GM12878 (cell line): ENCODE results near the gene NFASC. TPM values are rescaled to one million over a fixed set of nuclear protein-coding genes. Genes with fewer than 3 reads are reported as not detected.

Source experiments
- ATAC-seq: fragments of 200-7000 bp; cut with Tn5 transposase; 3 replicates; pipeline ENCODE4 v1.9.1; 2020; ENCODE audit warnings: mild to moderate bottlenecking, moderate library complexity
- BruUV-seq: library from RNA; stranded (reverse); fragments of 400-500 nt; replicated peaks from 2 replicates; lab custom pipeline; 2021; lab: Mats Ljungman, UMichigan
- CTCF ChIA-PET: fragments of 300-600 bp; sonication (Branson Sonifier 250); formaldehyde crosslinking; extraction: SDS; loops from one replicate; lab custom pipeline; 2021; ENCODE audit warnings: inconsistent platforms; lab: Yijun Ruan, JAX
- POLR2A ChIA-PET: fragments of 350-600 bp; formaldehyde crosslinking; extraction: SDS; loops from one replicate; lab custom pipeline; 2021; ENCODE audit warnings: inconsistent platforms; lab: Charles Lee
- RAD21 ChIA-PET: fragments of 300-600 bp; sonication (Branson Sonifier 250); formaldehyde crosslinking; loops from one replicate; lab custom pipeline; 2023; ENCODE audit warnings: antibody characterized with exemption; ENCODE audit not compliant: unreplicated experiment; lab: Charles Lee
- SMC1A ChIA-PET: fragments of 300-600 bp; sonication (Branson Sonifier 250); formaldehyde crosslinking; loops from one replicate; lab custom pipeline; 2023; ENCODE audit not compliant: unreplicated experiment, uncharacterized antibody; lab: Charles Lee
- DNase-seq: peaks from one replicate; pipeline ENCODE4 v3.0.0-alpha.2; 2011; ENCODE audit warnings: low read depth, low spot score
- FAIRE-seq: peaks from 3 replicates; lab custom pipeline; 2011; peaks lifted over from hg19 to GRCh38; lab: Jason Lieb, UNC
- H2AFZ ChIP-seq: 2 replicates; pipeline ENCODE4 v1.6.0; 2011; ENCODE audit warnings: low read depth, low read length, control low read depth; ENCODE audit not compliant: control insufficient read depth
- H3K27ac ChIP-seq: 2 replicates; pipeline ENCODE4 v1.5.1; 2011; ENCODE audit warnings: control low read depth; ENCODE audit not compliant: control insufficient read depth, insufficient read depth
- H3K27me3 ChIP-seq, 2 experiments: replicated peaks in 1 of 2; 2 replicates each; pipeline versions ENCODE4 v1.6.0 to v1.6.1; 2011; ENCODE audit warnings: low read length in 1 of 2; ENCODE audit not compliant: control insufficient read depth in 2 of 2, insufficient read depth in 2 of 2
- H3K36me3 ChIP-seq, 2 experiments: 2 replicates each; pipeline ENCODE4 v1.5.1; 2011; ENCODE audit warnings: low read length in 1 of 2; ENCODE audit not compliant: control insufficient read depth in 2 of 2, insufficient read depth in 2 of 2
- H3K4me1 ChIP-seq: 2 replicates; pipeline ENCODE4 v1.6.1; 2011; ENCODE audit warnings: mild to moderate bottlenecking, low read length, moderate library complexity, mixed read lengths; ENCODE audit not compliant: control insufficient read depth, insufficient read depth
- H3K4me2 ChIP-seq: 2 replicates; pipeline ENCODE4 v1.6.0; 2011; ENCODE audit warnings: control low read depth; ENCODE audit not compliant: control insufficient read depth, insufficient read depth
- H3K4me3 ChIP-seq: fragments of 200-600 bp; sonication (generic); 2 replicates; pipeline ENCODE4 v1.5.1; 2016
- H3K79me2 ChIP-seq: 2 replicates; pipeline ENCODE4 v1.6.0; 2011; ENCODE audit warnings: low read length; ENCODE audit not compliant: control insufficient read depth, insufficient read depth
- H3K9ac ChIP-seq: 2 replicates; pipeline ENCODE4 v1.8.0; 2011; ENCODE audit warnings: low read length, control low read depth, mixed read lengths; ENCODE audit not compliant: control insufficient read depth, insufficient read depth
- H3K9me3 ChIP-seq: replicated peaks from 3 replicates; pipeline ENCODE4 v1.5.1; 2011; ENCODE audit warnings: mild to moderate bottlenecking, low read length; ENCODE audit not compliant: control insufficient read depth, insufficient read depth
- H4K20me1 ChIP-seq: 2 replicates; pipeline ENCODE4 v1.6.0; 2011; ENCODE audit not compliant: control insufficient read depth, insufficient read depth
- BACH1 ChIP-seq: fragments of 450-650 bp; IDR thresholded peaks from 2 replicates; pipeline ENCODE4 v1.6.1; 2017; ENCODE audit warnings: mild to moderate bottlenecking, borderline replicate concordance
- EP300 ChIP-seq, 2 experiments: fragments of 150-350 bp in 1 of 2; IDR thresholded peaks; 2 replicates each; pipeline ENCODE4 v1.6.1; 2011 to 2012; ENCODE audit warnings: low read depth in 2 of 2, low read length in 2 of 2, borderline replicate concordance in 1 of 2, improper control_type of control experiment in 1 of 2, inconsistent platforms in 1 of 2; ENCODE audit not compliant: control insufficient read depth in 1 of 2
- ESRRA ChIP-seq: IDR thresholded peaks from 2 replicates; pipeline ENCODE4 v1.6.1; 2012; ENCODE audit warnings: mild to moderate bottlenecking, low read length, improper control_type of control experiment
- PML ChIP-seq: IDR thresholded peaks from 2 replicates; pipeline ENCODE4 v1.6.1; 2012; ENCODE audit warnings: low read length, inconsistent platforms
- POLR2AphosphoS5 ChIP-seq: IDR thresholded peaks from 2 replicates; pipeline ENCODE4 v1.6.1; 2011; ENCODE audit warnings: mild to moderate bottlenecking, low read length, inconsistent platforms
- RAD51 ChIP-seq: fragments of 450-650 bp; IDR thresholded peaks from 2 replicates; pipeline ENCODE4 v1.6.1; 2016; ENCODE audit warnings: moderate library complexity, mild to moderate bottlenecking, inconsistent platforms
- SMC3 ChIP-seq: IDR thresholded peaks from 2 replicates; pipeline ENCODE4 v1.6.1; 2011; ENCODE audit warnings: low read length, improper control_type of control experiment, borderline replicate concordance
- SRF ChIP-seq, 2 experiments: IDR thresholded peaks; 2 replicates each; pipeline ENCODE4 v1.6.1; 2011; ENCODE audit warnings: low read depth in 2 of 2, low read length in 2 of 2, mild to moderate bottlenecking in 1 of 2, moderate library complexity in 1 of 2
- STAT3 ChIP-seq: IDR thresholded peaks from 2 replicates; pipeline ENCODE4 v1.6.1; 2011; ENCODE audit warnings: low read depth, low read length, improper control_type of control experiment
- ZNF24 ChIP-seq: fragments of 450-650 bp; IDR thresholded peaks from 2 replicates; pipeline ENCODE4 v1.6.1; 2017; ENCODE audit warnings: antibody characterized with exemption, mild to moderate bottlenecking
- WGBS: methylation state at CpG from one replicate; pipeline ENCODE4 v1.1.6; 2016; ENCODE audit warnings: low lambda C conversion rate; ENCODE audit not compliant: insufficient replicate concordance, insufficient coverage; ENCODE audit errors: missing lambda C conversion rate; 5-methylcytosine and 5-hydroxymethylcytosine counted together
- in situ Hi-C: fragments of 300-500 bp; cut with MboI; formaldehyde crosslinking; loops from 9 replicates; pipeline ENCODE4 v1.14.3; 2018; ENCODE audit warnings: mixed read lengths
- intact Hi-C: fragments of 100-400 bp; cut with micrococcal nuclease; formaldehyde crosslinking; loops from one replicate; pipeline ENCODE4 v1.14.2; 2022; ENCODE audit not compliant: unreplicated experiment
- polyA plus RNA-seq, 11 experiments: library from polyadenylated mRNA; depleted of rRNA in 4 of 11; unstranded in 6 of 11; stranded (reverse) in 5 of 11; fragments of >200 nt; fragmentation: Nextera tagmentation in 4 of 11; fragmentation: Illumina TruSeq in 1 of 11; extraction: Ambion mirVana in 4 of 11; extraction: Trizol in 1 of 11; gene quantifications; 1 replicate in 1 of 11; 2 replicates in 10 of 11; pipeline versions ENCODE4 v1.2.1 to v1.2.3, GENCODE V29; 2011 to 2016; ENCODE audit warnings: inconsistent platforms in 2 of 11, missing spikeins in 2 of 11, low read depth in 1 of 11
- total RNA-seq, 4 experiments: library from RNA; depleted of rRNA in 3 of 4; stranded (reverse); fragments of >200 nt in 3 of 4; fragmentation: Illumina TruSeq in 1 of 4; extraction: Trizol in 1 of 4; gene quantifications; 2 replicates each; pipeline versions ENCODE4 v1.2.1 to v1.2.3, GENCODE V29; 2013 to 2021

NFASC gene
- total and polyA plus RNA-seq, 10 of the 15 experiments (the other 5 are each of a cell fraction or from before 2014, with no cell fraction given): 0.04 to 0.31 (median 0.12) TPM; not detected in 4

GRCh38 chr1:204931313-204931712 lies 60.7 kb downstream of the NFASC start:
- ATAC-seq (no peak), FAIRE-seq (no peak), DNase-seq (no peak)
- intact Hi-C loops: no loop called here
- BruUV-seq: no TSS peak
- no peaks in the 10 kb centered on the region; a peak in 1 of 4 replicates for H3K27me3 ChIP-seq
- H3K4me3 ChIP-seq: no peak overlapping the region
- no peak overlapping the region for H3K9ac ChIP-seq
- no peaks in the 10 kb centered on the region for H3K4me1 ChIP-seq
- H2AFZ ChIP-seq: no peak overlapping the region
- ChIA-PET POLR2A (no interaction called here), CTCF (interaction anchor here (0.9 to 2.7 kb wide), 3 partner anchors 10 to 140 kb away, joined by 3 to 11 read pairs (median 5); no protein-coding TSS in a partner anchor), RAD21 (interaction anchor here (0.7 kb wide), 1 partner anchor 131 kb away, joined by 3 read pairs; no protein-coding TSS in a partner anchor)
- no peak overlapping the region for H3K27ac ChIP-seq
- H3K9me3 ChIP-seq: no peaks in the 10 kb centered on the region
- in situ Hi-C loops: no loop called here
- H3K36me3 ChIP-seq: no peaks in the 10 kb centered on the region
- 0% methylated on average over 1 of the region's 1 CpG for WGBS
- no peak for TF ChIP-seq SMC3
- no peak for TF ChIP-seq BACH1
- no peak for TF ChIP-seq PML
- TF ChIP-seq SRF (IDR thresholded peaks at IDR 0.05; ENCODE audit: low read depth in 2 of 2, low read length in 2 of 2): no peak
- no peak for TF ChIP-seq STAT3
- TF ChIP-seq ZNF24: no peak
- TF ChIP-seq RAD51: no peak
- TF ChIP-seq EP300 (IDR thresholded peaks at IDR 0.05; ENCODE audit: borderline replicate concordance in 1 of 2, control insufficient read depth in 1 of 2, low read depth in 2 of 2, low read length in 2 of 2): no peak
- TF ChIP-seq ESRRA: no peak
- no peak for TF ChIP-seq POLR2AphosphoS5
- TF ChIP-seq, all 136 proteins: peak for 0
- no peak overlapping the region for H3K4me2 ChIP-seq
- no peaks in the 10 kb centered on the region for H4K20me1 ChIP-seq
- H3K79me2 ChIP-seq: no peaks in the 10 kb centered on the region
- SMC1A ChIA-PET: interaction anchor here (1.1 kb wide), 1 partner anchor 10 kb away, joined by 3 read pairs; no protein-coding TSS in a partner anchor
